ENCODE data around the gene PPP2R3C. TPM values are rescaled to one million over a fixed set of nuclear protein-coding genes. Genes with fewer than 3 reads are reported as not detected.

Gene PPP2R3C
- total and polyA plus RNA-seq, 4 experiments from 2014 or later = 36.1 to 70.9 (median 49.5) TPM

GRCh38 chr14:35133542-35134328 is 11.9 kb upstream of the PPP2R3C start:
- no peak for DNase-seq
- Histone ChIP-seq H3K4me1 (ENCODE audit: insufficient read depth, low read length) (no peaks in the 10 kb centered on the region), H3K27ac (ENCODE audit: low read depth, low read length) (no peak overlapping the region), H3K27me3 (ENCODE audit: insufficient read depth, low read length) (no peaks in the 10 kb centered on the region), H3K36me3 (ENCODE audit: insufficient read depth, low read length) (peaks cover 12% of the 10 kb centered on the region), H3K9me3 (ENCODE audit: control insufficient read depth in 1 of 2, low read length in 2 of 2) (no peaks in the 10 kb centered on the region), H3K4me3 (ENCODE audit: low read length in 2 of 2) (no peak overlapping the region)
- Mint-ChIP-seq H3K4me3 (no peak overlapping the region), H3K36me3 (peaks cover 28 to 59% of the 10 kb centered on the region in 2 donors), H3K27me3 (no peaks in the 10 kb centered on the region), H3K4me1 (peaks cover 28 to 38% (median 33%) of the 10 kb centered on the region in 4 donors), H3K9me3 (peaks cover 0 to 7% (median 0%) of the 10 kb centered on the region in 8 donors), H3K27ac (peak overlapping the region; percentile 41 to 90 (median 78))
- POLR2A ChIA-PET (ENCODE audit: partially characterized antibody) = interaction anchor here (0.8 to 1.1 kb wide), 2 partner anchors 10 to 11 kb away, joined by 3 to 4 read pairs; partner anchors contain the start of genes PPP2R3C and PRORP
- intact Hi-C loops (cut with micrococcal nuclease) = no loop called here
- CTCF ChIA-PET (ENCODE audit: partially characterized antibody) = interaction anchor here (1.1 to 4.5 kb wide), 4 partner anchors 10 to 288 kb away, joined by 4 to 20 read pairs (median 6); no protein-coding TSS in a partner anchor

GRCh38 chr14:35124127-35124526 is 2.3 kb upstream of the PPP2R3C start:
- peak overlapping the region; percentile 99 to 100 (median 100) for H3K27ac Mint-ChIP-seq
- CTCF ChIA-PET (ENCODE audit: partially characterized antibody) = interaction anchor here (1.0 to 3.4 kb wide), 8 partner anchors 10 to 290 kb away, joined by 3 to 22 read pairs (median 4); partner anchors contain the start of genes NFKBIA and SRP54
- H3K4me1 Mint-ChIP-seq = peaks cover 49 to 84% (median 67%) of the 10 kb centered on the region in 4 donors
- Histone ChIP-seq H3K4me3 (ENCODE audit: low read length in 2 of 2) (no peak overlapping the region), H3K9me3 (ENCODE audit: control insufficient read depth in 1 of 2, low read length in 2 of 2) (no peaks in the 10 kb centered on the region), H3K27me3 (ENCODE audit: insufficient read depth, low read length) (no peaks in the 10 kb centered on the region), H3K36me3 (ENCODE audit: insufficient read depth, low read length) (no peaks in the 10 kb centered on the region), H3K4me1 (ENCODE audit: insufficient read depth, low read length) (peaks cover 69% of the 10 kb centered on the region), H3K27ac (ENCODE audit: low read depth, low read length) (peak overlapping the region; percentile 99)
- H3K36me3 Mint-ChIP-seq = peaks cover 25 to 50% of the 10 kb centered on the region in 2 donors
- DNase-seq = no peak
- intact Hi-C loops (cut with micrococcal nuclease) = loop anchor here (5.0 kb wide), 3 partner anchors 252 to 683 kb away; partner anchors contain the start of genes EAPP and RALGAPA1
- no peaks in the 10 kb centered on the region for H3K9me3 Mint-ChIP-seq
- POLR2A ChIA-PET (ENCODE audit: partially characterized antibody) = interaction anchor here (0.6 to 4.7 kb wide), 8 partner anchors 9 to 372 kb away, joined by 3 to 96 read pairs (median 20); partner anchors contain the start of genes FAM177A1, NFKBIA and SRP54
- H3K4me3 Mint-ChIP-seq = peak overlapping the region; percentile 1 to 100 (median 98)
- H3K27me3 Mint-ChIP-seq = no peaks in the 10 kb centered on the region

GRCh38 chr14:35123388-35123703 is 1.6 kb upstream of the PPP2R3C start:
- peak overlapping the region; percentile 99 to 100 (median 100) for H3K27ac Mint-ChIP-seq
- POLR2A ChIA-PET (ENCODE audit: partially characterized antibody) = interaction anchor here (0.7 to 4.7 kb wide), 12 partner anchors 10 to 702 kb away, joined by 3 to 96 read pairs (median 9); partner anchors contain the start of genes BRMS1L, FAM177A1, NFKBIA and PSMA6
- H3K9me3 ChIP-seq (ENCODE audit: control insufficient read depth in 1 of 2, low read length in 2 of 2) = no peaks in the 10 kb centered on the region
- H3K36me3 Mint-ChIP-seq = peaks cover 20 to 44% of the 10 kb centered on the region in 2 donors
- peak overlapping the region; percentile 99 for H3K27ac ChIP-seq (ENCODE audit: low read depth, low read length)
- peaks cover 45 to 84% (median 66%) of the 10 kb centered on the region in 4 donors for H3K4me1 Mint-ChIP-seq
- peak overlapping the region; percentile 97 to 100 (median 98) for H3K4me3 Mint-ChIP-seq
- no peaks in the 10 kb centered on the region for H3K27me3 Mint-ChIP-seq
- no peak for DNase-seq
- CTCF ChIA-PET (ENCODE audit: partially characterized antibody) = interaction anchor here (1.0 to 3.4 kb wide), 10 partner anchors 11 to 297 kb away, joined by 3 to 22 read pairs (median 4); partner anchors contain the start of genes NFKBIA and SRP54
- no peaks in the 10 kb centered on the region for H3K36me3 ChIP-seq (ENCODE audit: insufficient read depth, low read length)
- intact Hi-C loops (cut with micrococcal nuclease) = loop anchor here (2.0 to 5.0 kb wide), 5 partner anchors 251 to 684 kb away; partner anchors contain the start of genes EAPP, RALGAPA1, SNX6 and SPTSSA
- peak overlapping the region; percentile 94 to 99 for H3K4me3 ChIP-seq (ENCODE audit: low read length in 2 of 2)
- H3K4me1 ChIP-seq (ENCODE audit: insufficient read depth, low read length) = peaks cover 74% of the 10 kb centered on the region
- no peaks in the 10 kb centered on the region for H3K27me3 ChIP-seq (ENCODE audit: insufficient read depth, low read length)
- H3K9me3 Mint-ChIP-seq = no peaks in the 10 kb centered on the region

GRCh38 chr14:35122696-35123387 is 1.1 kb upstream of the PPP2R3C start:
- Mint-ChIP-seq H3K27me3 (no peaks in the 10 kb centered on the region), H3K4me1 (peaks cover 44 to 84% (median 66%) of the 10 kb centered on the region in 4 donors), H3K9me3 (no peaks in the 10 kb centered on the region), H3K36me3 (peaks cover 20 to 42% of the 10 kb centered on the region in 2 donors), H3K27ac (peak overlapping the region; percentile 99 to 100 (median 100)), H3K4me3 (peak overlapping the region; percentile 97 to 100 (median 98))
- no peaks in the 10 kb centered on the region for H3K36me3 ChIP-seq (ENCODE audit: insufficient read depth, low read length)
- POLR2A ChIA-PET (ENCODE audit: partially characterized antibody) = interaction anchor here (0.6 to 4.7 kb wide), 21 partner anchors 8 to 703 kb away, joined by 3 to 96 read pairs (median 4); partner anchors contain the start of genes BRMS1L, FAM177A1, NFKBIA and PSMA6
- CTCF ChIA-PET (ENCODE audit: partially characterized antibody) = interaction anchor here (1.2 to 3.4 kb wide), 11 partner anchors 12 to 298 kb away, joined by 3 to 22 read pairs (median 4); partner anchors contain the start of gene SRP54
- H3K27me3 ChIP-seq (ENCODE audit: insufficient read depth, low read length) = no peaks in the 10 kb centered on the region
- intact Hi-C loops (cut with micrococcal nuclease) = loop anchor here (1.0 to 5.0 kb wide), 11 partner anchors 77 to 703 kb away; partner anchors contain the start of genes BRMS1L, EAPP, FAM177A1 and NFKBIA
- peak overlapping the region; percentile 94 to 99 for H3K4me3 ChIP-seq (ENCODE audit: low read length in 2 of 2)
- H3K9me3 ChIP-seq (ENCODE audit: control insufficient read depth in 1 of 2, low read length in 2 of 2) = no peaks in the 10 kb centered on the region
- DNase-seq = peak in 3 of 5 donors; percentile 13 to 34 (median 19)
- H3K4me1 ChIP-seq (ENCODE audit: insufficient read depth, low read length) = peaks cover 74% of the 10 kb centered on the region
- peak overlapping the region; percentile 99 for H3K27ac ChIP-seq (ENCODE audit: low read depth, low read length)

GRCh38 chr14:35121026-35121886 is 534 bp downstream of the PPP2R3C start:
- Histone ChIP-seq H3K9me3 (ENCODE audit: control insufficient read depth in 1 of 2, low read length in 2 of 2) (no peaks in the 10 kb centered on the region), H3K4me1 (ENCODE audit: insufficient read depth, low read length) (peaks cover 63% of the 10 kb centered on the region), H3K4me3 (ENCODE audit: low read length in 2 of 2) (peak overlapping the region; percentile 94 to 99), H3K27ac (ENCODE audit: low read depth, low read length) (peak overlapping the region; percentile 99), H3K27me3 (ENCODE audit: insufficient read depth, low read length) (no peaks in the 10 kb centered on the region), H3K36me3 (ENCODE audit: insufficient read depth, low read length) (no peaks in the 10 kb centered on the region)
- H3K4me1 Mint-ChIP-seq = peaks cover 45 to 86% (median 65%) of the 10 kb centered on the region in 4 donors
- ChIA-PET CTCF (ENCODE audit: partially characterized antibody) (interaction anchor here (0.6 to 3.4 kb wide), 8 partner anchors 14 to 293 kb away, joined by 3 to 22 read pairs (median 4); partner anchors contain the start of genes NFKBIA and SRP54), POLR2A (ENCODE audit: partially characterized antibody) (interaction anchor here (0.7 to 4.7 kb wide), 22 partner anchors 8 to 581 kb away, joined by 3 to 96 read pairs (median 4); partner anchors contain the start of genes CFL2, FAM177A1, NFKBIA and PSMA6)
- intact Hi-C loops (cut with micrococcal nuclease) = loop anchor here (1.0 to 5.0 kb wide), 4 partner anchors 83 to 686 kb away; partner anchors contain the start of genes EAPP and RALGAPA1
- no peaks in the 10 kb centered on the region for H3K27me3 Mint-ChIP-seq
- peak overlapping the region; percentile 97 to 100 (median 98) for H3K4me3 Mint-ChIP-seq
- peak overlapping the region; percentile 99 to 100 (median 100) for H3K27ac Mint-ChIP-seq
- peaks cover 17 to 45% of the 10 kb centered on the region in 2 donors for H3K36me3 Mint-ChIP-seq
- DNase-seq = peak in 1 of 5 donors; percentile 41
- H3K9me3 Mint-ChIP-seq = no peaks in the 10 kb centered on the region

- no peak overlapping the region for H3K27ac ChIP-seq (ENCODE audit: low read depth, low read length)
- CTCF ChIA-PET (ENCODE audit: partially characterized antibody) = interaction anchor here (0.6 kb wide), 1 partner anchor 219 kb away, joined by 3 read pairs; no protein-coding TSS in a partner anchor
- no peak for DNase-seq
Measured at GRCh38 chr14:35117112-35117511, 4.7 kb downstream of the PPP2R3C start.

More at GRCh38 chr14:35117112-35117511, 4.7 kb downstream of the PPP2R3C start:
- POLR2A ChIA-PET (ENCODE audit: partially characterized antibody) = interaction anchor here (0.6 to 1.3 kb wide), 3 partner anchors 71 to 258 kb away, joined by 3 read pairs; partner anchors contain the start of gene FAM177A1
- Histone ChIP-seq H3K4me1 (ENCODE audit: insufficient read depth, low read length) (peaks cover 29% of the 10 kb centered on the region), H3K9me3 (ENCODE audit: control insufficient read depth in 1 of 2, low read length in 2 of 2) (no peaks in the 10 kb centered on the region), H3K27me3 (ENCODE audit: insufficient read depth, low read length) (no peaks in the 10 kb centered on the region), H3K4me3 (ENCODE audit: low read length in 2 of 2) (no peak overlapping the region), H3K36me3 (ENCODE audit: insufficient read depth, low read length) (peaks cover 22% of the 10 kb centered on the region)
- no peaks in the 10 kb centered on the region for H3K27me3 Mint-ChIP-seq
- H3K36me3 Mint-ChIP-seq = peaks cover 33 to 52% of the 10 kb centered on the region in 2 donors
- peaks cover 26 to 60% (median 37%) of the 10 kb centered on the region in 4 donors for H3K4me1 Mint-ChIP-seq
- peaks cover 0 to 2% (median 0%) of the 10 kb centered on the region in 8 donors for H3K9me3 Mint-ChIP-seq
- H3K4me3 Mint-ChIP-seq = peak overlapping the region in 1 of 8 donors; percentile 43
- peak overlapping the region; percentile 3 to 84 (median 61) for H3K27ac Mint-ChIP-seq
- intact Hi-C loops (cut with micrococcal nuclease) = no loop called here
